Adrenal gland (tissue), 12 donors: ENCODE data around the gene MAP2K5. TPM values are rescaled to one million over a fixed set of nuclear protein-coding genes. Genes with fewer than 3 reads are reported as not detected.

ENCODE experiments used
- DNase-seq, 7 donors: peaks; one replicate each; pipeline ENCODE4 v3.0.0-alpha.2; 2019 to 2020
- H3K27ac ChIP-seq, 5 donors: fragments of 200-600 bp; sonication (generic) in 4 of 5; 1 replicate in 3 of 5; 2 replicates in 2 of 5; pipeline versions ENCODE4 v1.5.1 to v1.8.0; 2016 to 2020; ENCODE audit warnings: mild to moderate bottlenecking in 1 of 5
- H3K27me3 ChIP-seq: fragments of 200-600 bp; 2 replicates; pipeline ENCODE4 v1.8.0; 2021
- H3K36me3 ChIP-seq, 2 donors: fragments of 200-600 bp; replicated peaks in 1 of 2; 1 replicate in 1 of 2; 2 replicates in 1 of 2; pipeline versions ENCODE4 v1.5.1 to v1.8.0; 2018 to 2022
- H3K4me1 ChIP-seq, 2 donors: fragments of 200-600 bp; replicated peaks in 1 of 2; 1 replicate in 1 of 2; 2 replicates in 1 of 2; pipeline versions ENCODE4 v1.5.1 to v1.8.0; 2018 to 2021
- H3K4me3 ChIP-seq, 4 donors: fragments of 200-600 bp; sonication (generic) in 3 of 4; one replicate each; pipeline ENCODE4 v1.5.1; 2016 to 2018
- H3K9me3 ChIP-seq, 3 donors: fragments of 200-600 bp; sonication (generic) in 1 of 3; replicated peaks in 1 of 3; 1 replicate in 2 of 3; 2 replicates in 1 of 3; pipeline versions ENCODE4 v1.5.1 to v1.8.0; 2016 to 2021
- POLR2A ChIP-seq, 2 donors: fragments of 450-650 bp; IDR thresholded peaks; one replicate each; pipeline ENCODE4 v1.6.1; 2017; ENCODE audit warnings: antibody characterized with exemption in 2 of 2, mild to moderate bottlenecking in 2 of 2, moderate library complexity in 1 of 2
- WGBS, 4 donors: extraction: QIAGEN DNeasy Blood & Tissue Kit in 2 of 4; methylation state at CpG; one replicate each; pipeline versions ENCODE4 v1.1.5 to v1.1.7; 2013 to 2017; 5-methylcytosine and 5-hydroxymethylcytosine counted together
- intact Hi-C, 2 donors: fragments of 100-400 bp; cut with DNase I; formaldehyde crosslinking; loops; one replicate each; pipeline versions ENCODE4 v1.14.1 to v1.15.0; 2022 to 2023
- polyA plus RNA-seq, 3 donors: library from polyadenylated mRNA; stranded (reverse); fragments of 200-250 nt in 2 of 3; fragments of 350-450 nt in 1 of 3; fragmentation: Illumina TruSeq in 1 of 3; extraction: RNeasy Lipid Tissue Mini Kit (QIAGEN cat#74804) in 1 of 3; gene quantifications; one replicate each; pipeline ENCODE4 v1.2.3, GENCODE V29; 2013 to 2014
- small RNA-seq, 2 donors: library from RNA; depleted of rRNA; stranded (forward); fragments of <200 nt; gene quantifications; one replicate each; pipeline ENCODE3, GENCODE V24; 2016
- total RNA-seq, 9 donors: library from RNA; depleted of rRNA in 4 of 9; stranded (reverse); fragments of >200 nt in 4 of 9; fragments of 120-200 nt in 1 of 9; fragmentation: NEBNext Ultra II Directional in 1 of 9; extraction: Animal tissue kit (Norgen Biotek cat#: 25700) in 1 of 9; gene quantifications; one replicate each; pipeline versions ENCODE4 v1.1.0 to v1.2.4, GENCODE V29; 2013 to 2023
- TF ChIP-seq, protein P1 (sequence below), 6 experiments: fragments of 450-650 bp in 4 of 6; fragments of 200-600 bp in 2 of 6; sonication (generic) in 1 of 6; IDR thresholded peaks; 1 replicate in 5 of 6; 2 replicates in 1 of 6; pipeline versions ENCODE4 v1.5.1 to v1.8.0; 2016 to 2021; ENCODE audit warnings: antibody characterized with exemption in 6 of 6, mild to moderate bottlenecking in 2 of 6, moderate library complexity in 1 of 6
- donor health status: healthy with polysubstance abuse.
- donor health status: Bipolar disorder and iron deficiency.
- donor health status: DM: yes; HTN: yes; CAD: no.
- donor health status: DM: no; HTN: no; CAD: no.
- donor health status: DM: no; HTN: no; CAD: no.
- donor health status: DM: yes; HTN: yes; CAD: no.

MAP2K5 gene
- total and polyA plus RNA-seq, 12 donors: 10.3 to 33.8 (median 17.0) TPM

DNA sequence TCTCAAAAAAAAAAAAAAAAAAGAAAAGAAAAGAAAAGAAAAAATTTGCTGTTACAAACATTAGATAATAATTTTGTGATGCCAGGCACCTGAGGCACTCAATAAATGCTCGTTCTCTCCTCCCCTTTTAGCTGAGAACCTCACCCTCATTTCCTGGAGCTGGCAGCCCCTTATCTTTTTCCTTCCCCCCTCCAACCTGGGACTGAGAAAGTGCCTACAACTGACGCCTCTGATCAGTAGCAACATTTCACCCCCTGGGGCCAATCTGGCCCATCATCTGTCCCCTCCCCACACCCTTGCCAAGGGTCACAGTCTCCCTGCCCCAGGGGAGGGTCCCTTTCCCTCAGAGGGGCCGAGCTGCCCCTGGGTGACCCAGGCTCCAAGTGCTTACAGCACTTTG is 309.9 kb downstream of the MAP2K5 start:
- Histone ChIP-seq H3K9me3 (no peaks in the 10 kb centered on the region), H3K27me3 (no peaks in the 10 kb centered on the region), H3K4me3 (no peak overlapping the region), H3K27ac (no peak overlapping the region), H3K36me3 (no peaks in the 10 kb centered on the region), H3K4me1 (peaks cover 0 to 11% of the 10 kb centered on the region in 2 donors)
- TF ChIP-seq, protein P1, sequence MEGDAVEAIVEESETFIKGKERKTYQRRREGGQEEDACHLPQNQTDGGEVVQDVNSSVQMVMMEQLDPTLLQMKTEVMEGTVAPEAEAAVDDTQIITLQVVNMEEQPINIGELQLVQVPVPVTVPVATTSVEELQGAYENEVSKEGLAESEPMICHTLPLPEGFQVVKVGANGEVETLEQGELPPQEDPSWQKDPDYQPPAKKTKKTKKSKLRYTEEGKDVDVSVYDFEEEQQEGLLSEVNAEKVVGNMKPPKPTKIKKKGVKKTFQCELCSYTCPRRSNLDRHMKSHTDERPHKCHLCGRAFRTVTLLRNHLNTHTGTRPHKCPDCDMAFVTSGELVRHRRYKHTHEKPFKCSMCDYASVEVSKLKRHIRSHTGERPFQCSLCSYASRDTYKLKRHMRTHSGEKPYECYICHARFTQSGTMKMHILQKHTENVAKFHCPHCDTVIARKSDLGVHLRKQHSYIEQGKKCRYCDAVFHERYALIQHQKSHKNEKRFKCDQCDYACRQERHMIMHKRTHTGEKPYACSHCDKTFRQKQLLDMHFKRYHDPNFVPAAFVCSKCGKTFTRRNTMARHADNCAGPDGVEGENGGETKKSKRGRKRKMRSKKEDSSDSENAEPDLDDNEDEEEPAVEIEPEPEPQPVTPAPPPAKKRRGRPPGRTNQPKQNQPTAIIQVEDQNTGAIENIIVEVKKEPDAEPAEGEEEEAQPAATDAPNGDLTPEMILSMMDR (IDR thresholded peaks at IDR 0.05): no peak
- TF ChIP-seq POLR2A (IDR thresholded peaks at IDR 0.05): no peak
- peak in 2 of 7 donors; percentile 5 to 21 for DNase-seq
- intact Hi-C loops: no loop called here
- WGBS, 4 donors: 82 to 93% (median 84%) methylated on average over 3 of the region's 3 CpGs

DNA sequence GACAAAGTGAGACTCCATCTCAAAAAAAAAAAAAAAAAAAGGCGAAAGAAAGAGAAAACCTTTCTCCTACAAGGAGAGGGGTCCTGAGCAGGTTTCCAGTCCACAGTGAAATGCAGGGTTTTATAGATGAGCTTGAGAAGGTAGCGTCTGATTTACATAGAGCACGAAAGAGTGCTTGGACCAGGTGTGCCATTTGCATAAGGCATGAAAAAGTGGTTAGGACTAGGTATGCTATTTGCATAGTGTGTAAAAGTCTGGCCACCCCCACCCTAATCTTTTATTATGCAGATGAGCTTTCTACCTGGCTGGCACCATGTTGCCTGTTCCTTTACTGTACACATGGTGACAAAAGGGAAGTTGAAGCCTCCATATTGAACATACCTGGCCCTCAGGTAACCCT is 311.0 kb downstream of the MAP2K5 start:
- Histone ChIP-seq H3K4me3 (no peak overlapping the region), H3K27me3 (no peaks in the 10 kb centered on the region), H3K36me3 (no peaks in the 10 kb centered on the region), H3K4me1 (peaks cover 0 to 11% of the 10 kb centered on the region in 2 donors), H3K9me3 (no peaks in the 10 kb centered on the region), H3K27ac (no peak overlapping the region)
- TF ChIP-seq, protein P1 (IDR thresholded peaks at IDR 0.05): no peak
- TF ChIP-seq POLR2A (IDR thresholded peaks at IDR 0.05): no peak
- WGBS, 4 donors: 85 to 95% (median 88%) methylated on average over 3 of the region's 3 CpGs
- peak in 1 of 7 donors; percentile 23 for DNase-seq
- intact Hi-C loops: no loop called here

GRCh38 chr15:67854358-67854757 is 311.9 kb downstream of the MAP2K5 start:
- intact Hi-C loops: no loop called here
- Histone ChIP-seq H3K4me1 (peaks cover 0 to 11% of the 10 kb centered on the region in 2 donors), H3K9me3 (no peaks in the 10 kb centered on the region), H3K27ac (no peak overlapping the region), H3K36me3 (no peaks in the 10 kb centered on the region), H3K27me3 (no peaks in the 10 kb centered on the region), H3K4me3 (no peak overlapping the region)
- no peak for TF ChIP-seq POLR2A (IDR thresholded peaks at IDR 0.05)
- TF ChIP-seq, protein P1 (IDR thresholded peaks at IDR 0.05): no peak
- whole genome bisulfite sequencing, 4 donors: 76 to 88% (median 87%) methylated on average over 1 of the region's 1 CpG
- no peak for DNase-seq

DNA sequence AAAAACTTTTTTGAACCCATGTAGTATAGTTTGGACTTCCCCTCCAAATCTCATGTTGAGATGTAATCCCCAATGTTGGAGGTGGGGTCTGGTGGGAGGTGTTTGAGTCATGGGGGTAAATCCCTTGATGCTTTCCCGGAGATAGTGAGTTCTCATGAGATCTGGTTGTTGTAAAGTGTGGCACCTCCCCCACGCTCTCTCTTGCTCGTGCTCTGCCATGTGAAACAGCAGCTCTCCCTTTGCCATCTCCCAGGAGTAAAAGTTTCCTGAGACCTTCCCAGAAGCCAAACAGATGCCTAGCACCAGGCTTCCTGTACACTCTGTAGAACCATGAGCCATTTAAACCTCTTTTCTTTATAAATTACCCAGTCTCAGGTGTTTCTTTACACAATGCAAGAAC is 313.3 kb downstream of the MAP2K5 start:
- H3K4me3 ChIP-seq: no peak overlapping the region
- WGBS, 4 donors: 72 to 90% (median 81%) methylated on average over 3 of the region's 3 CpGs
- H3K36me3 ChIP-seq: no peaks in the 10 kb centered on the region
- intact Hi-C loops: no loop called here
- no peaks in the 10 kb centered on the region for H3K27me3 ChIP-seq
- H3K27ac ChIP-seq: no peak overlapping the region
- no peak for DNase-seq
- H3K9me3 ChIP-seq: no peaks in the 10 kb centered on the region
- H3K4me1 ChIP-seq: peaks cover 0 to 5% of the 10 kb centered on the region in 2 donors
- TF ChIP-seq, protein P1 (IDR thresholded peaks at IDR 0.05): no peak
- TF ChIP-seq POLR2A (IDR thresholded peaks at IDR 0.05): no peak

Small RNA genes lying within 50 kb of the gene (small RNA-seq; reads per million reads assigned to genes)
- 0 reads per million in 2 donors for gene RNU6-1

Other genes with a start within 250 kb of the MAP2K5 start
- 1 to 10 TPM; 1.2 to 8.3 (median 5.1) TPM for gene C15orf61, start 21.6 kb upstream of the MAP2K5 start, total RNA-seq
- 1 to 10 TPM; 2.5 to 4.4 (median 4.0) TPM for gene C15orf61, start 21.6 kb upstream of the MAP2K5 start, polyA plus RNA-seq